ENCODE data around the gene PTDSS2. TPM values are rescaled to one million over a fixed set of nuclear protein-coding genes. Genes with fewer than 3 reads are reported as not detected.

Gene PTDSS2
- total RNA-seq, 4 donors from 2014 or later: 23.9 to 58.3 (median 30.2) TPM

- intact Hi-C loops (cut with DNase I): no loop called here
- H3K9me3 ChIP-seq: no peaks in the 10 kb centered on the region
- peaks cover 21 to 35% (median 32%) of the 10 kb centered on the region in 4 donors for H3K36me3 ChIP-seq
- H3K4me1 ChIP-seq: peaks cover 24 to 37% (median 36%) of the 10 kb centered on the region in 4 donors
- no peak overlapping the region for H3K4me3 ChIP-seq
- no peak for DNase-seq (ENCODE audit: extremely low spot score)
- H3K27ac ChIP-seq (replicated peaks in 1 of 4): no peak overlapping the region
- TF ChIP-seq CTCF (IDR thresholded peaks at IDR 0.05) (no peak), EP300 (IDR thresholded peaks at IDR 0.05) (no peak), POLR2A (IDR thresholded peaks at IDR 0.05; ENCODE audit: low read depth) (no peak), POLR2AphosphoS5 (IDR thresholded peaks at IDR 0.05) (no peak)
- H3K27me3 ChIP-seq: peaks cover 0 to 5% (median 2%) of the 10 kb centered on the region in 4 donors
- WGBS: 89% methylated on average over 18 of the region's 18 CpGs
Measured at GRCh38 chr11:531919-532526, 81.9 kb downstream of the PTDSS2 start.

DNA sequence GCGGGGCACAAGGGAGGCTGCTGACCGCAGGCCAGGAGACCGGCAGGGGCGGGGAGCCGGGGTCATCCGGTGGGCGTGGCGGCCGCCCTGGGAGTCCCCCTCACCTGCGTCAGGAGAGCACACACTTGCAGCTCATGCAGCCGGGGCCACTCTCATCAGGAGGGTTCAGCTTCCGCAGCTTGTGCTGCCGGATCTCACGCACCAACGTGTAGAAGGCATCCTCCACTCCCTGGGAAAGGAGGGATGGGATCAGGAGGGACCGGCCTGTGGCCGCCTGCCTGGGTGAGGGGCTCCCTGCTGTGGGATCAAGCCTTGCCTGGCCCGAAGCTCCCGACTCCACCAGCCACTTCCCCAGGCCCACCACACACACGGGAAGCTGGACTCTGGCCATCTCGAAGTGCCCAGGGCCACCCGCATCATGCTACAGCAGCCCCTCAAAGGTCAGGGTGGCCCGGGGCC is 82.5 kb downstream of the PTDSS2 start:
- intact Hi-C loops (cut with DNase I): no loop called here
- DNase-seq (ENCODE audit: extremely low spot score): no peak
- Histone ChIP-seq H3K9me3 (no peaks in the 10 kb centered on the region), H3K27me3 (peaks cover 0 to 10% (median 4%) of the 10 kb centered on the region in 4 donors), H3K4me3 (no peak overlapping the region), H3K36me3 (peaks cover 21 to 35% (median 32%) of the 10 kb centered on the region in 4 donors), H3K27ac (replicated peaks in 1 of 4) (no peak overlapping the region), H3K4me1 (peaks cover 29 to 42% (median 42%) of the 10 kb centered on the region in 4 donors)
- WGBS: 88% methylated on average over 23 of the region's 23 CpGs
- TF ChIP-seq CTCF (IDR thresholded peaks at IDR 0.05) (no peak), POLR2A (IDR thresholded peaks at IDR 0.05; ENCODE audit: low read depth) (no peak), POLR2AphosphoS5 (IDR thresholded peaks at IDR 0.05) (no peak), EP300 (IDR thresholded peaks at IDR 0.05) (no peak)

GRCh38 chr11:532986-533585 is 83.0 kb downstream of the PTDSS2 start:
- 90% methylated on average over 18 of the region's 33 CpGs for WGBS
- H3K4me1 ChIP-seq: peaks cover 30 to 47% (median 45%) of the 10 kb centered on the region in 4 donors
- H3K9me3 ChIP-seq: no peaks in the 10 kb centered on the region
- TF ChIP-seq POLR2AphosphoS5 (IDR thresholded peaks at IDR 0.05) (no peak), CTCF (IDR thresholded peaks at IDR 0.05) (no peak), POLR2A (IDR thresholded peaks at IDR 0.05; ENCODE audit: low read depth) (no peak), EP300 (IDR thresholded peaks at IDR 0.05) (no peak)
- H3K36me3 ChIP-seq: peaks cover 21 to 35% (median 32%) of the 10 kb centered on the region in 4 donors
- no peak for DNase-seq (ENCODE audit: extremely low spot score)
- H3K4me3 ChIP-seq: no peak overlapping the region
- intact Hi-C loops (cut with DNase I): no loop called here
- H3K27ac ChIP-seq (replicated peaks in 1 of 4): no peak overlapping the region
- peaks cover 0 to 15% (median 7%) of the 10 kb centered on the region in 4 donors for H3K27me3 ChIP-seq

- peaks cover 0 to 22% (median 9%) of the 10 kb centered on the region in 4 donors for H3K27me3 ChIP-seq
- TF ChIP-seq EP300 (IDR thresholded peaks at IDR 0.05): no peak
- TF ChIP-seq POLR2A (IDR thresholded peaks at IDR 0.05; ENCODE audit: low read depth): no peak
- no peak for TF ChIP-seq CTCF (IDR thresholded peaks at IDR 0.05)
- no peak for TF ChIP-seq POLR2AphosphoS5 (IDR thresholded peaks at IDR 0.05)
- 94% methylated on average over 23 of the region's 37 CpGs for WGBS
- no peaks in the 10 kb centered on the region for H3K9me3 ChIP-seq
- H3K36me3 ChIP-seq: peaks cover 21 to 35% (median 32%) of the 10 kb centered on the region in 4 donors
- no peak overlapping the region for H3K27ac ChIP-seq (replicated peaks in 1 of 4)
- H3K4me3 ChIP-seq: peak overlapping the region; percentile 74 to 93 (median 90)
- intact Hi-C loops (cut with DNase I): no loop called here
- DNase-seq (ENCODE audit: extremely low spot score): no peak
- H3K4me1 ChIP-seq: peaks cover 30 to 47% (median 45%) of the 10 kb centered on the region in 4 donors
Measured at GRCh38 chr11:533586-534395, 83.7 kb downstream of the PTDSS2 start.
